UCSD-AML1 (cell line): ENCODE data around the gene SLC66A2.

Source experiments
- DNase-seq: peaks from one replicate; lab custom pipeline; 2025; ENCODE audit not compliant: unreplicated experiment; lab: John Stamatoyannopoulos, UW

Gene SLC66A2

GRCh38 chr18:79952456-79952995 lies 1.1 kb upstream of the SLC66A2 start:
- DNase-seq, result no peak

- DNase-seq, result peak; percentile 29
These were observed 725 bp downstream of the SLC66A2 start for GRCh38 chr18:79950515-79951341.

DNA sequence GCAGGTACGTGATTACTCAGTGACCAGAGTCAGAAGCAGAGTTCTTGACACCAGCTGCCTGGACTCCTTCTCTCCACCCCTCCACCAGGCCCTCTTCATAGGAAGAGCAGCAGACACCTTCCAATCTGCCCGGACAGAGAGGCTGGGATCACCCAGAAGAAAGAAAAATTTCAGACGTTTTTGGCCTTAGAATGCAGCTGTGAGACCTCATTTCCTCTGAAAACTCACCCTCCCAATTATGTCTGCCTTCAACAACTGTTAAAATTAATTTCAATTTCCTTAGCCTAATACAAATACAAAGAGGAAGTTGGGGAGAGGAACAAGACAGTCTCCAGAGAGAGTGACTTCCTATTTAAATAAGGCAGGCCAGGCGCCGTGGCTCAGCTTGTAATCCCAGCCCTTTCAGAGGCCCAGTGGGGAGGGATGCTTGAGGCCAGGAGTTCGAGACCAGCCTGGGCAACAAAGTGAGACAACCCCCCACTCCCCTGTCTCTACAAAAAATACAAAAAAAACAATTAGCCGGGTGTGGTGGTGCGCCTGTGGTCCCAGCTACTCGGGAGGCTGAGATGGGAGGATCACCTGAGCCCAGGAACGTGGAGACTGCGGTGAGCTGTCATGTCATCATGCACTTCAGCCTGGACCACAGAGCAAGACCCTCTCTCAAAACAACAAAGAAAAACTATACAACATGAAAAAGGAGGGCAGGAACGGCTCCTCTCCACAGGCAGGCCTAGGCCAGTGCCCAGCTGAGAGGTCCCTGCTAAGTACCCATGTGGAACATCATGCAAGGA lies 1.6 kb downstream of the SLC66A2 start:
- DNase-seq, result peak; percentile 74

GRCh38 chr18:79948719-79949411 lies 2.6 kb downstream of the SLC66A2 start:
- DNase-seq, result no peak

DNA sequence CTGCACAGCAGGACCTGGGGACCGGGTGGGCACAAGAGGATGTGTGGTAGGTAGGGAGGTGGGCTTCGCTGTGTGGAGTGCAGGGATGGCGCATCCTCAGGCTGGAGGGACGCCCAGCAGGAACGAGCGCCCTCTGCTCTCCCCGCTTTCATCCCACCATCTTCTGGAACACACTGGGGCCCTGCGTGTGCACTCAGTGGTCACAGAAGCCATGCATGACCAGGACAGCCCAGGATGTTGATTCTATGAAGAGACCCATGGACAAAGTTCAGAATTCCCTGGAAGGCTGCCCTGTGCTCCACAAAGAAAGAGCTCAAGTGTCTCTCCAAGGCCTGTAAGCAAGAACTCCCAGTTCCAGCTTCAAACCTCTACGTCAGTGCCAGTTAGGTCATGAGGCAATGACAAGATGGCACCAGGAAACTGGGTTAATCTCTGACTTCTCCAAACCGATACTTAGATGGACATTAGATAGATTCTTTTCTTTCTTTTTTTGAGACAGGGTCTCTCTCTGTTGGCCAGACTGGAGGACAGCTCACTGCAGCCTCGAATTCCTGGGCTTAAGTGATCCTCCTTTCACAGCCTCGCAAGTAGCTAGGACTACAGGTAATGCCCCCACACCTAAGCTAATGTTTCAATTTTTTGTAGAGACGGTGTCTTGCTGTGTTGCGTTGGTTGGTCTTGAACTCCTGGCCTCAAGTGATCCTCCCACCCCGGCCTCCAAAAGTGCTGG lies 3.4 kb downstream of the SLC66A2 start:
- DNase-seq, result no peak

DNA sequence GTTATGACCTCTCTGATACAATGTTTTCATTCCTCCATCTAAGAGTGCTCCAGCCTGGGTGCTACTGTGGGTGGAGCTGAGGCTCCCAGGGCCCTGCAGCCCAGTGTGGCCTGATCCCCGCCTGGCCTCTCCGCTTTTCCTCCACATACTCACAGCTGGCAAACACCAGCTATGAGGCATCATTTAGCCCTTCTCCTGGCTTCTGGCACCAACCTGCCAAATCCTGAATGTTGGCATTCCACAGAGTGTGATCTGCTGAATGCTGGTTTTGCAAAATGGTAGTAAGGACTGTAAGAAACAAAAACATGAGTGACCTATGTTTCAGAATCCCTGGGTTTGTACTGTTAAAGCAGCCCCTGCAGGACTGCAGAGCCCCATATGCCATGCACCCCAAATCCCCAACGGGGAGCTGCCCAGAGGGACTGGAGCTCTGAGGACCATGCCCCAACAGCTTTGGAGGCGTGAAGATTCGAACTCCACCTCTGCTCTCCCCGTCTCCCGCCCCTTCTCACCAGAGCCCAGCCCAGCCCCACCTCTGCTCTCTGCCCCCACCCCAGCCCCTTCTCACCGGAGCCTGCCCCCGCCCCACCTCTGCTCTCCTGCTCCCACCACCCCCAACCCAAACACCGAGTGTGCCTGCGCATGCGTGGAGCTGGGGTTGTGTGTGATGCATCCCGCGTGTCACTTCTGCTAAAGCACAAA lies 4.2 kb downstream of the SLC66A2 start:
- no peak for DNase-seq

- no peak for DNase-seq
These were observed 6.1 kb downstream of the SLC66A2 start for GRCh38 chr18:79945118-79946042.

DNA sequence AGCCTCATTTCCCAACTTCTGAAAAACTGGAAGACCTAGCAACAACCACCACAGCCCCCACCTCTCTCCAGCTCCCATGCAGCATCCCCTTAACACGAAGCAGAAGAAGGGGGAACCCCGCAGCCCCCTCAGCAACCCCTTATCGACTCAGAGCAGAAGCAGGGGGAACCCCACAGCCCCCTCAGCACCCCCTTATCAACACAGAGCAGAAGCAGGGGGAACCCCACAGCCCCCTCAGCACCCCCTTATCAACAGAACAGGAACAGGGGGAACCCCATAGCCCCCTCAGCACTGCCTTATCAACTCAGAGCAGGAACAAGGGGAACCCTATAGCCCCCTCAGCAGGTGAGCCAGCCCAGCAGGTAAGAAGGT lies 6.7 kb downstream of the SLC66A2 start:
- DNase-seq, result no peak

DNA sequence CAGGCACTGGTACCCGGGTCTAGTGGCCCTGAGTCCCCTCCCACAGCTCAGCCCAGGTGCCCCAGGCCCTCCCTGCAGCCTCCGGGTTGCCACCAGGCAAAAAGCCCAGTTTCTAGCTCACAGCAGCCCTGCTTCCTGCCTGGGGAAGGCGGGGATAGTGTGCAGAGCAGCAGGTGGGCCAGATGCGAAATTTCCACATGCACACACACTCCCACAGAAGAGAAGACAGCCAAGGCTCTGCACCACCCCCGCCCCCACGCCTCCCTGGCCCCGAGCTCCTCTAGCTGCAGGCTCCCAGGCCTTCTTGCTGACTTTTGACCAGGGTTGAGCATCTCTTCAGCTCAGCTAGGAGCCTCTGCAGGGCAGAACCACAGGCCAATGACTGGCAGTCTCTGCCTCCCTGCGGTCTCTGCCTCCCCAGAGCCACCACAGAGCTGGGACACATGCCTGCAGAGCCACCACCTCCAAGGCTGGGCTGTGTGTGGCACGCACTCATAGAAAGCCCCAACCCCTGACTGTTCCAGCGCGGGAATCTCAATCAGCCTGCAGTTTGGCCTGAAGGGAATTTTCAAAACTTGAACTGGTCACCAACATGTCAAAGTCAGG lies 7.2 kb downstream of the SLC66A2 start:
- DNase-seq, result no peak

- no peak for DNase-seq
These were observed 7.8 kb downstream of the SLC66A2 start for GRCh38 chr18:79943608-79944125.

DNA sequence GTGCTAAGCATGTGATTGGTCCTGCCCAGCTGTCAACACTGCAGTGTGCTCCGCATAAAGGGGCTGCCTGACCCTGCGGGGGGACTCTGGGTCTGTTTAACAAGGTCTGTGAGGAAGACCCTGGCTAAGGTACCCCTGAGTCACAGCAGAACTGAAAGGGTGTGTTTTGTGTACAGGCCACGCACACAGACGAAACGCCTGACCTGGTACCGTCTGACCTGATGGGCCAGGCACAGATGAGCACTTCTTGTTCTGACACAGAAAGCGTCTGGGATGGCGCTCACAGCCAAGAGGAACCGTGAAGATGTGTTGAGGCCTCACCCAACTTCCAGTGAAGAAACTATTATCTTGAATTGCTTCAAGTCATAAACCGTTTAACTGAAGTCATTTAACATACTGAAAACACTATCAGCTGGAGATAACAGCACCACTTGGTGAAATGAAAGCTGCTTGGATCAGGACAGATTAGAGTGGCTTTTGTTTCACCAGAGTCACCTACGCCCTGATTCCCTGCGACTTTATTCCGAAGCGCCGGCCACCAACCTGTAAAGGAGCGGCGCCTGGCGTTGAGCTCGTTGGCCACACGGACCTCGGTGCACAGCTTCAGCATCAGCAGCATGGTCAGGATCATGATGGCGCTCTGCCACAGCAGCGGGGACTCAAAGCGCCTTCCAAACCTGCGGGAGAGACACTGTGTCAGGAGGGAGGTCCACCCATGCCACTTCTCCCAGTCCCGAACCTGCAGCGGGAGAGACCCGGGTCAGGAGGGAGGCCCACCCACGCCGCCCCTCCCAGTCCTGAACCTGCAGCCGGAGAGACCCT lies 8.5 kb downstream of the SLC66A2 start:
- DNase-seq, result no peak

DNA sequence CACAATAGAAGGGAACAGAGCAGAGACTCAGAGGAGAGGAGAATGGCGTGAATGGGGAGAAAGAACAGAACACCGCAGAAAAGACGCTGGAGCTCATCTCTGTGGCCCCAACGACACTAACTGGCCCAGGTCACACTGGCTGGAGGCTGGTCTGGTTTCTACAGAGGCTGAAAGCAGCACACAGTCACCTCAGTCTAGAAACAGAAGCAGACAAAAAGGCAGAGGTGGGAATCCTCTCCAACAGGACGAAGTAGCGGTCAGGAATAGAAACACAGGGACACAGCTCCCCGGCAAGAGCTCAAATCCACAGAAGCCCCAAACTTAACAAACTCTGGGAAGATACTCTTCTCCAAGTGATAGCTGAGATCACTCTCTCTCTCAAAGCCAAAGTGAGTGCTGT lies 9.2 kb downstream of the SLC66A2 start:
- no peak for DNase-seq

DNA sequence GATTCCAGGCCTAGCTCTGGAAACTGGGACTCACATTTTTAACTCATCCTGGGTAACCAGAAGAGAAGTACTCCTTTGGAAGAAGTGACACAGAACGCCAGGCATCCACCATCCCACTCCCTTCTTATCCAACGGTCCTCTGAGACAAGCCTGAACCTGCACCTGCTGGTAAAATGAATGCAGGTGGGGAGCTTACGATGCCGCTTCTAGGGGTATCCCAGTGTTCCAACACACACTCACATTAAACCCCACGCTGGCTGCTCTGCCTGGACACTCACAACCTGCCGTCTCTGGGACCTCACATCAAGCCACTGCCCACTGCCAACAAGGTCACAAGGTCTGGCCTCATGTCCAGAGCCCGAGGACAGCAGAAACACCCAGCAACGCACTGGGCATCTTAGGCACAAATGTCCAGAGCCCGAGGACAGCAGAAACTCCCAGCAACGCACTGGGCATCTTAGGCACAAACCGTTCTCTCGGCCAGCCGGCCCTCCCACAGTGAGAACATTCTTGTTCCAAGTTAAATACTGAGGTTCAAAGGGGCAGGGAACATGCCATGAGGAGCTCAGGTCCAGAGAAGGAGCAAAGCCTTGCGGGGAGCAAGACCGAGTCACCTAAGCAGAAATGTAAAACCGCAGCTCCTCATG lies 9.9 kb downstream of the SLC66A2 start:
- no peak for DNase-seq

DNA sequence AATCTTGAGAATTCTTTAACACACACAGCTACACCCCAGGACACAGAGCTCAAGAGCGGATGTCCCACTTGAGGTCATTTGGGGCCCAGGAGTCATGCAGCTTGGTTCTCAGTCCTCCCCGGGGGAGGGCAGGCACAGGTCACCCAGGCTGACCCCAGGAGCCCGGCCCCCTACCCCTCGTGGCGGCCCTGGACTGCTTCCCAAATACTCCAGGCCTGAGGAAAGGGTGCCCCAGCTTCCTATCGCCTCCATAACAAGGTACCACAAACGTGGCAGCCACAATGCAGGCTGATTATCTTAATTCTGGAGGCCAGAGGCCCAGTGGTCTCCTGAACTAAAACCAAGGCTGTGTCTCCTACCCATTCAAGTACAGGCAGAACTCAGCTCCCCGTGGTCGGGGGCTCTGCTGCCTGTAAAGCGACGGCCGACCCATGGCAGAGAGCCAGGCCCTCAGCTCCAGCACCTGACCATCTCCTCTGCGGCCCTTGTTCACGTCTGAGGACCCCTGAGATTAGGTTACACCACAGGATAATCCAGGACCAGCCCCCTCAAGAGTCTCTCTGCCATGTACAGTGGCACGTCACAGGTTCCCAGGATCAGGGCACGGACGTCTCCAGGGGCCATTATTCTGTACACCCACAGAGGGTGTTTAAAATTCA lies 10.5 kb downstream of the SLC66A2 start:
- no peak for DNase-seq

DNA sequence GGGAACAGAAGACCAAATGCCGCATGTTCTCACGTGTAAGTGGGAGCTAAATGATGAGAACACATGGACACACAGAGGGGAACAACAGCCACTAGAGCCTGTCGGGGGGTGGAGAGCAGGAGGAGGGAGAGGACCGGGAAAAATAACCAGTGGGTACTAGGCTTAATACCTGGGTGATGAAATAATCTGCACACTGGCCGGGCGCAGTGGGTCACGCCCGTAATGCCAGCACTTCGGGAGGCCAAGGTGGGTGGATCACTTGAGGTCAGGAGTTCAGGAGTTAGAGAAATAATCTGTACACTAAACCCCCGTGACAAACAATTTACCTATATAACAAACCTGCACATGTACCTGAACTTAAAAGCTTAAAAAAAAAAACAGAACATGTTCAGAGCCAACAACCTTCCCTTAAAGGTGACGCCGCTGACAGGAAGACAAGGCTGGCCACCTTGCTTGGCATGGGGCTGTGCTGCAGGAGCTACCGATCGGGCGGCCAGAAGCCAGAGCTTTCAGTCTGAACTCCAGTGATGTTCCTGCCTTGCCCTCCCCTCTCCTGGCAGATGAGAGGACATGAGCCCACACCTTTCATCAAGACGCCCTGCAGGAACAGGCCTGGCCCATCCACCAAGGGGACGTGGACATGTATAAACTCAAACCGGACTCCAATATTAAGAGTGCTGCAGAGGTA lies 11.2 kb downstream of the SLC66A2 start:
- no peak for DNase-seq

DNA sequence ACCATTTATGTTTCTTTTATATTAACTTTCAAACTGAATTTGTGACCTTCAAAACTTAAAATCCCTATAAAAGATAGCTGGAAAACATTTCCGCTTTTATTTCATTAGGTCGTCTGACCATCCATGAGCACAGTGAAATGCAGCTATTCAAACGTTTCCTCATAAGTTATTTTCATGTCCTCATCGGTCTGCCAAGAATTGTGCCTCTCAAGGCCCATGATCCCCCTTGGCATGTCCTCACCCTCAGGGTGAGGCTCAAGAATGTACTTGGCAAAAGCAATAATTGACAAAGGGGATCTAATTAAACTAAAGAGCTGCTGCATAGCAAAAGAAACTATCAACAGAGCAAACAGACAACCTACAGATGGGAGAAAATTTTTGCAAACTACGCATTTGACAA lies 12.4 kb downstream of the SLC66A2 start:
- no peak for DNase-seq
